ENCODE data around the gene RERG.

Gene RERG

GRCh38 chr12:15168026-15168678, 53.1 kb downstream of the RERG start:
- no CpG with 5 or more reads among the region's 5 CpGs for WGBS (ENCODE audit: insufficient coverage, insufficient read length)
- H3K4me3 ChIP-seq (ENCODE audit: low read length): no peak overlapping the region
- no peaks in the 10 kb centered on the region for H3K9me3 ChIP-seq (ENCODE audit: control insufficient read depth, insufficient read depth, low read length)
- H3K4me1 ChIP-seq (ENCODE audit: control insufficient read depth, insufficient read depth, low read length): peaks cover 1% of the 10 kb centered on the region; the same call in 1 of the 2 replicates
- no peak for DNase-seq (ENCODE audit: low read depth, low spot score)
- H3K36me3 ChIP-seq (ENCODE audit: control insufficient read depth, insufficient read depth, low read length): no peaks in the 10 kb centered on the region
- no peak overlapping the region for H3K27ac ChIP-seq (ENCODE audit: low read length)
- H3K27me3 ChIP-seq (ENCODE audit: control insufficient read depth, insufficient read depth, low read length): no peaks in the 10 kb centered on the region

GRCh38 chr12:15165012-15165659, 56.1 kb downstream of the RERG start:
- Histone ChIP-seq H3K36me3 (ENCODE audit: control insufficient read depth, insufficient read depth, low read length) (no peaks in the 10 kb centered on the region), H3K4me3 (ENCODE audit: low read length) (no peak overlapping the region), H3K27me3 (ENCODE audit: control insufficient read depth, insufficient read depth, low read length) (no peaks in the 10 kb centered on the region), H3K9me3 (ENCODE audit: control insufficient read depth, insufficient read depth, low read length) (no peaks in the 10 kb centered on the region), H3K4me1 (ENCODE audit: control insufficient read depth, insufficient read depth, low read length) (peaks cover 1% of the 10 kb centered on the region; the same call in 1 of the 2 replicates), H3K27ac (ENCODE audit: low read length) (no peak overlapping the region)
- WGBS (ENCODE audit: insufficient coverage, insufficient read length): no CpG with 5 or more reads among the region's 6 CpGs
- DNase-seq (ENCODE audit: low read depth, low spot score): peak; percentile 9

GRCh38 chr12:15163030-15163976, 57.9 kb downstream of the RERG start:
- H3K27me3 ChIP-seq (ENCODE audit: control insufficient read depth, insufficient read depth, low read length): no peaks in the 10 kb centered on the region
- no peak overlapping the region for H3K27ac ChIP-seq (ENCODE audit: low read length)
- H3K36me3 ChIP-seq (ENCODE audit: control insufficient read depth, insufficient read depth, low read length): no peaks in the 10 kb centered on the region
- H3K4me3 ChIP-seq (ENCODE audit: low read length): no peak overlapping the region
- no peak for DNase-seq (ENCODE audit: low read depth, low spot score)
- no CpG with 5 or more reads among the region's 11 CpGs for WGBS (ENCODE audit: insufficient coverage, insufficient read length)
- H3K4me1 ChIP-seq (ENCODE audit: control insufficient read depth, insufficient read depth, low read length): peaks cover 1% of the 10 kb centered on the region; the same call in 1 of the 2 replicates
- no peaks in the 10 kb centered on the region for H3K9me3 ChIP-seq (ENCODE audit: control insufficient read depth, insufficient read depth, low read length)

GRCh38 chr12:15158083-15158482, 63.1 kb downstream of the RERG start:
- Histone ChIP-seq H3K9me3 (ENCODE audit: control insufficient read depth, insufficient read depth, low read length) (no peaks in the 10 kb centered on the region), H3K27ac (ENCODE audit: low read length) (no peak overlapping the region), H3K36me3 (ENCODE audit: control insufficient read depth, insufficient read depth, low read length) (no peaks in the 10 kb centered on the region), H3K27me3 (ENCODE audit: control insufficient read depth, insufficient read depth, low read length) (no peaks in the 10 kb centered on the region), H3K4me3 (ENCODE audit: low read length) (no peak overlapping the region), H3K4me1 (ENCODE audit: control insufficient read depth, insufficient read depth, low read length) (no peaks in the 10 kb centered on the region)
- WGBS (ENCODE audit: insufficient coverage, insufficient read length): no CpG with 5 or more reads among the region's 3 CpGs
- DNase-seq (ENCODE audit: low read depth, low spot score): no peak

GRCh38 chr12:15157269-15157671, 63.9 kb downstream of the RERG start:
- no CpG with 5 or more reads among the region's 2 CpGs for WGBS (ENCODE audit: insufficient coverage, insufficient read length)
- Histone ChIP-seq H3K9me3 (ENCODE audit: control insufficient read depth, insufficient read depth, low read length) (no peaks in the 10 kb centered on the region), H3K36me3 (ENCODE audit: control insufficient read depth, insufficient read depth, low read length) (no peaks in the 10 kb centered on the region), H3K27me3 (ENCODE audit: control insufficient read depth, insufficient read depth, low read length) (no peaks in the 10 kb centered on the region), H3K4me1 (ENCODE audit: control insufficient read depth, insufficient read depth, low read length) (no peaks in the 10 kb centered on the region), H3K4me3 (ENCODE audit: low read length) (no peak overlapping the region), H3K27ac (ENCODE audit: low read length) (no peak overlapping the region)
- DNase-seq (ENCODE audit: low read depth, low spot score): no peak

GRCh38 chr12:15155271-15155670, 65.9 kb downstream of the RERG start:
- Histone ChIP-seq H3K4me1 (ENCODE audit: control insufficient read depth, insufficient read depth, low read length) (no peaks in the 10 kb centered on the region), H3K36me3 (ENCODE audit: control insufficient read depth, insufficient read depth, low read length) (no peaks in the 10 kb centered on the region), H3K27me3 (ENCODE audit: control insufficient read depth, insufficient read depth, low read length) (no peaks in the 10 kb centered on the region), H3K4me3 (ENCODE audit: low read length) (no peak overlapping the region), H3K27ac (ENCODE audit: low read length) (no peak overlapping the region), H3K9me3 (ENCODE audit: control insufficient read depth, insufficient read depth, low read length) (no peaks in the 10 kb centered on the region)
- DNase-seq (ENCODE audit: low read depth, low spot score): no peak
- no CpG with 5 or more reads among the region's 1 CpG for WGBS (ENCODE audit: insufficient coverage, insufficient read length)

- no CpG with 5 or more reads among the region's 3 CpGs for WGBS (ENCODE audit: insufficient coverage, insufficient read length)
- DNase-seq (ENCODE audit: low read depth, low spot score): no peak
- H3K9me3 ChIP-seq (ENCODE audit: control insufficient read depth, insufficient read depth, low read length): no peaks in the 10 kb centered on the region
- no peaks in the 10 kb centered on the region for H3K27me3 ChIP-seq (ENCODE audit: control insufficient read depth, insufficient read depth, low read length)
- no peaks in the 10 kb centered on the region for H3K36me3 ChIP-seq (ENCODE audit: control insufficient read depth, insufficient read depth, low read length)
- H3K4me3 ChIP-seq (ENCODE audit: low read length): no peak overlapping the region
- H3K27ac ChIP-seq (ENCODE audit: low read length): no peak overlapping the region
- no peaks in the 10 kb centered on the region for H3K4me1 ChIP-seq (ENCODE audit: control insufficient read depth, insufficient read depth, low read length)
Observed at GRCh38 chr12:15154103-15154502, 67.1 kb downstream of the RERG start.

- no peak overlapping the region for H3K27ac ChIP-seq (ENCODE audit: low read length)
- H3K4me3 ChIP-seq (ENCODE audit: low read length): no peak overlapping the region
- no peaks in the 10 kb centered on the region for H3K9me3 ChIP-seq (ENCODE audit: control insufficient read depth, insufficient read depth, low read length)
- WGBS (ENCODE audit: insufficient coverage, insufficient read length): no CpG with 5 or more reads among the region's 2 CpGs
- no peaks in the 10 kb centered on the region for H3K27me3 ChIP-seq (ENCODE audit: control insufficient read depth, insufficient read depth, low read length)
- no peak for DNase-seq (ENCODE audit: low read depth, low spot score)
- no peaks in the 10 kb centered on the region for H3K36me3 ChIP-seq (ENCODE audit: control insufficient read depth, insufficient read depth, low read length)
- H3K4me1 ChIP-seq (ENCODE audit: control insufficient read depth, insufficient read depth, low read length): no peaks in the 10 kb centered on the region
Observed at GRCh38 chr12:15152868-15153267, 68.3 kb downstream of the RERG start.

GRCh38 chr12:15152456-15152855, 68.8 kb downstream of the RERG start:
- no CpG with 5 or more reads among the region's 1 CpG for WGBS (ENCODE audit: insufficient coverage, insufficient read length)
- no peaks in the 10 kb centered on the region for H3K27me3 ChIP-seq (ENCODE audit: control insufficient read depth, insufficient read depth, low read length)
- no peak overlapping the region for H3K27ac ChIP-seq (ENCODE audit: low read length)
- DNase-seq (ENCODE audit: low read depth, low spot score): no peak
- H3K4me1 ChIP-seq (ENCODE audit: control insufficient read depth, insufficient read depth, low read length): no peaks in the 10 kb centered on the region
- H3K36me3 ChIP-seq (ENCODE audit: control insufficient read depth, insufficient read depth, low read length): no peaks in the 10 kb centered on the region
- H3K4me3 ChIP-seq (ENCODE audit: low read length): no peak overlapping the region
- no peaks in the 10 kb centered on the region for H3K9me3 ChIP-seq (ENCODE audit: control insufficient read depth, insufficient read depth, low read length)
